Duodenal mucosa (tissue), 2 donors: ENCODE results near the gene HIPK3.
"Not testable (repeated sequence)": the region's sequence is repeated elsewhere in the genome, so short reads cannot be mapped to it uniquely, and the experiment has no call there.

ENCODE experiments used
- H3K27ac ChIP-seq: one replicate; pipeline ENCODE4 v1.7.0; 2013; ENCODE audit warnings: low read depth, low read length
- H3K27me3 ChIP-seq, 2 donors: one replicate each; pipeline ENCODE4 v1.7.0; 2013; ENCODE audit warnings: low read length in 2 of 2, control low read depth in 1 of 2; ENCODE audit not compliant: insufficient read depth in 2 of 2, control insufficient read depth in 1 of 2
- H3K36me3 ChIP-seq, 2 donors: one replicate each; pipeline ENCODE4 v1.7.0; 2013; ENCODE audit warnings: low read length in 2 of 2, control low read depth in 1 of 2; ENCODE audit not compliant: insufficient read depth in 2 of 2, control insufficient read depth in 1 of 2
- H3K4me1 ChIP-seq, 2 donors: one replicate each; pipeline ENCODE4 v1.7.0; 2013; ENCODE audit warnings: low read length in 2 of 2, control low read depth in 1 of 2; ENCODE audit not compliant: insufficient read depth in 2 of 2, control insufficient read depth in 1 of 2
- H3K4me3 ChIP-seq, 2 donors: one replicate each; pipeline ENCODE4 v1.7.0; 2013; ENCODE audit warnings: low read length in 2 of 2, low read depth in 1 of 2
- H3K9ac ChIP-seq, 2 donors: one replicate each; pipeline ENCODE4 v1.7.0; 2013; ENCODE audit warnings: low read length in 2 of 2, low read depth in 1 of 2
- H3K9me3 ChIP-seq, 2 donors: one replicate each; pipeline ENCODE4 v1.7.0; 2013; ENCODE audit warnings: low read length in 2 of 2, control low read depth in 1 of 2; ENCODE audit not compliant: control insufficient read depth in 1 of 2

HIPK3 gene

DNA sequence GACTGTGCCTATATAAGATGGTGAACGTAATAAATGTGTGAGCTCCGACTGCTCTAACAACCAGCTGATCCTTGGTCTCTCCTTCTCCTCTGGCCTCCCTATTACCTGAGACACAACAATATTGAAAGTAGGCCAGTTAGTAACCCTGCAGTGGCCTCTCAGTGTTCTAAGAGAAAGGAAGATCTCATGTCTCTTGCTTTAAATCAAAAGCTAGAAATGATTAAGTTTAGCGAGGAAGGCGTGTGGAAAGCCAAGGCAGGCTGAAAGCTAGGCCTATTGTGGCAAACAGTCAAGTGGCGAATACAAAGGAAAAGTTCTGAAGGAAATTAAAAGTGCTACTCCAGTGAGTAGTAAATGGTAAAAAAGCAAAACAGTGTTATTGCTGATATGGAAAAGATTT is 39.5 kb downstream of the HIPK3 start:
- Histone ChIP-seq H3K27me3 (no peaks in the 10 kb centered on the region), H3K27ac (no peak overlapping the region), H3K9me3 (no peaks in the 10 kb centered on the region), H3K4me1 (peaks cover 4 to 9% of the 10 kb centered on the region in 2 donors), H3K36me3 (peaks cover 3 to 4% of the 10 kb centered on the region in 2 donors), H3K9ac (no peak overlapping the region), H3K4me3 (no peak overlapping the region)

DNA sequence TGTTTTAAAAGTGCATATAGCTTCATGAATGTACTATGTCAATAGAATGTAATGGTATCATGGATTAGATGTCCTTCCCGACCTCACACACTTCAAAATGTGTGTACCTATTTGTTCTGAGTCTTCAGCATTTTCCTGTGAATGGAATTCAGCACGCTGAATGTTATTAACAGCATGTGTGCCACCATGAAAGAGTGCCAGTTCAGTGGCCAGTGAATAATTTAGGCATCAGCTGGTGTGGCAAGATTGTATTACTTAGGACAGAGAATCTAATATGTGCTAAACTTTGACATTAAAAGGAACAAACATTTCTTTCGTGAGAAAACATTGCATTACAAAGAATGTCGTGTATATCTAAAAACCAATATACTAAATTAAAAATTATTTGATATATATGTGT is 46.4 kb downstream of the HIPK3 start:
- H3K4me1 ChIP-seq = no peaks in the 10 kb centered on the region
- no peaks in the 10 kb centered on the region for H3K36me3 ChIP-seq
- H3K27me3 ChIP-seq = no peaks in the 10 kb centered on the region
- H3K9me3 ChIP-seq = no peaks in the 10 kb centered on the region
- H3K27ac ChIP-seq = no peak overlapping the region
- no peak overlapping the region for H3K9ac ChIP-seq
- no peak overlapping the region for H3K4me3 ChIP-seq

DNA sequence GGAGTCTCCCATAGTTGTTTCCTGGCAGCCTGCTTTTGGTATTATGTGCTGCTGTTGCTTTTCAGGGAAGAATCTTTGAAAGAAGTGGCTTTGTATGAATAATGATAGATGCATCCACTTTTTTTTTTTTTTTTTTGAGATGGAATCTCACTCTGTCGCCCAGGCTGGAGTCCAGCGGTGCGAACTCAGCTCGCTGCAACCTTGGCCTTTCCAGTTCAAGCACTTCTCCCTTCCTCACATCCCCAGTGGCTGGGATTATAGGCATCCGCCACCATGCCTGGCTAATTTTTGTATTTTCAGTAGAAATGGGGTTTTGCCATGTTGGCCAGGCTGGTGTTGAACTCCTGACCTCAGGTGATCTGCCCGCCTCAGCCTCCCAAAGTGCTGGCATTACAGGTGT is 49.6 kb downstream of the HIPK3 start:
- not testable (repeated sequence) for H3K4me1 ChIP-seq, H3K27ac ChIP-seq

GRCh38 chr11:33307984-33308383 is 50.8 kb downstream of the HIPK3 start:
- H3K4me1 ChIP-seq = peaks cover 0 to 1% of the 10 kb centered on the region in 2 donors

More for the DNA sequence above, 49.6 kb downstream of the HIPK3 start:
- H3K36me3 ChIP-seq, H3K4me3 ChIP-seq, H3K9me3 ChIP-seq, H3K27me3 ChIP-seq, H3K9ac ChIP-seq: not testable (repeated sequence)

GRCh38 chr11:33309118-33309517 is 51.9 kb downstream of the HIPK3 start:
- Histone ChIP-seq H3K9ac (no peak overlapping the region), H3K36me3 (no peaks in the 10 kb centered on the region), H3K27ac (no peak overlapping the region), H3K4me1 (peaks cover 0 to 4% of the 10 kb centered on the region in 2 donors), H3K27me3 (no peaks in the 10 kb centered on the region), H3K9me3 (no peaks in the 10 kb centered on the region), H3K4me3 (no peak overlapping the region)

More at GRCh38 chr11:33307984-33308383, 50.8 kb downstream of the HIPK3 start:
- H3K27me3 ChIP-seq = no peaks in the 10 kb centered on the region
- no peak overlapping the region for H3K9ac ChIP-seq
- H3K36me3 ChIP-seq = no peaks in the 10 kb centered on the region
- H3K9me3 ChIP-seq = no peaks in the 10 kb centered on the region
- H3K4me3 ChIP-seq = no peak overlapping the region
- no peak overlapping the region for H3K27ac ChIP-seq

DNA sequence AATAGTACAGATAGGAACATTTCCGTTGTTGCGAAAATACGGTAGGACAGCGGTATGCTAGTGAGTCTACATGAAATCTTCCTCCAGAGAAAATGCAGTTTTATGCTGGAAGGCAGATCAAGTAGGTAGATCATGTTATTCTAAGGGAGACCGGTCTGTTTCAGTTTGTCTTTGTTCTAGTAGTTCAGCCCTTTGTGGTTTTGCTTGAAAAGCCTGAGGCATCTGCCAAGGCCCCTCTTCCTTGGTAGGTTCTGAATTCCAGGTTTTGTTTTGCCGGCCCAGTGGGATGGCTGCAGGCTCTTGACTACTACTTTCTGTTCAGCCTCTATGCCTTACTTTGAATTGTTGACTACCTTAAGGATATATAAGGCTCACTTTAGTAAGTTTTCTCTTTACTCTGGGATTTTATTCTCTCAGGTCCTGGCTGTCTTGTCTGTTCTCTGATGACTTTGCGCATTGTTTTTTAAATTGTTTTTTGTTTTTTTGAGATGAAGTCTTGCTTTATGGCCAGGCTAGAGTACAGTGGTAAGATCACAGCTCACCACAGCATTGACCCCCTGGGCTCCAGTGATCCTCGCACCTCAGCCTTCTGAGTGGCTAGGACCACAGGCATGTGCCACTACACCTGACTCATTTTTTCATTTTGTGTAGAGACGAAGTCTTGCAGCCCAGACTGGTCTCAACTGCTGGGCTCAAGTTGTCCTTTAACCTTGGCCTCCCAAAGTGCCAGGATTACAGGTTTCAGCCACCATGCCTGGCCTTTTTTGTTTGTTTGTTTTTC is 53.7 kb downstream of the HIPK3 start:
- no peaks in the 10 kb centered on the region for H3K27me3 ChIP-seq
- no peak overlapping the region for H3K9ac ChIP-seq
- H3K9me3 ChIP-seq = no peaks in the 10 kb centered on the region
- peaks cover 0 to 4% of the 10 kb centered on the region in 2 donors for H3K4me1 ChIP-seq
- H3K27ac ChIP-seq = no peak overlapping the region
- no peaks in the 10 kb centered on the region for H3K36me3 ChIP-seq
- no peak overlapping the region for H3K4me3 ChIP-seq

DNA sequence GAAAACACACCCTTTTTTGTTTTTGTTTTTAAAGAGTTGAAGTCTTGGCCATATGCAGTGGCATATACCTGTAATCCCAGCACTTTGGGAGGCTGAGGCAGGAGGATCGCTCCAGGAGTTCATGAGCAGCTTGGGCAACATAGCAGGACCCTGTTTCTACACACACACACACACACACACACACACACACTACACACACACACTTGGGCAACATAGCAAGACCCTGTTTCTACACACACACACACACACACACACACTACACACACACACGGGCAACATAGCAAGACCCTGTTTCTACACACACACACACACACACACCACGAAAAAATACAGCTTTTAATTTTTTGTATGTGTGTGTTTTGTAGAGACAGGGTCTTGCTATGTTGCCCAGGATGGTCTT is 54.5 kb downstream of the HIPK3 start:
- H3K36me3 ChIP-seq = no peaks in the 10 kb centered on the region

GRCh38 chr11:33315822-33316221 is 58.6 kb downstream of the HIPK3 start:
- Histone ChIP-seq H3K27ac (no peak overlapping the region), H3K36me3 (no peaks in the 10 kb centered on the region), H3K4me3 (no peak overlapping the region), H3K4me1 (peaks cover 15 to 17% of the 10 kb centered on the region in 2 donors), H3K9me3 (no peaks in the 10 kb centered on the region), H3K27me3 (no peaks in the 10 kb centered on the region), H3K9ac (no peak overlapping the region)

More for the DNA sequence above, 54.5 kb downstream of the HIPK3 start:
- Histone ChIP-seq H3K4me3 (no peak overlapping the region), H3K9ac (no peak overlapping the region), H3K4me1 (peaks cover 0 to 4% of the 10 kb centered on the region in 2 donors), H3K27ac (no peak overlapping the region), H3K9me3 (no peaks in the 10 kb centered on the region), H3K27me3 (no peaks in the 10 kb centered on the region)

GRCh38 chr11:33317662-33318061 is 60.5 kb downstream of the HIPK3 start:
- peaks cover 24 to 27% of the 10 kb centered on the region in 2 donors for H3K4me1 ChIP-seq
- H3K27ac ChIP-seq = no peak overlapping the region
- no peak overlapping the region for H3K4me3 ChIP-seq

DNA sequence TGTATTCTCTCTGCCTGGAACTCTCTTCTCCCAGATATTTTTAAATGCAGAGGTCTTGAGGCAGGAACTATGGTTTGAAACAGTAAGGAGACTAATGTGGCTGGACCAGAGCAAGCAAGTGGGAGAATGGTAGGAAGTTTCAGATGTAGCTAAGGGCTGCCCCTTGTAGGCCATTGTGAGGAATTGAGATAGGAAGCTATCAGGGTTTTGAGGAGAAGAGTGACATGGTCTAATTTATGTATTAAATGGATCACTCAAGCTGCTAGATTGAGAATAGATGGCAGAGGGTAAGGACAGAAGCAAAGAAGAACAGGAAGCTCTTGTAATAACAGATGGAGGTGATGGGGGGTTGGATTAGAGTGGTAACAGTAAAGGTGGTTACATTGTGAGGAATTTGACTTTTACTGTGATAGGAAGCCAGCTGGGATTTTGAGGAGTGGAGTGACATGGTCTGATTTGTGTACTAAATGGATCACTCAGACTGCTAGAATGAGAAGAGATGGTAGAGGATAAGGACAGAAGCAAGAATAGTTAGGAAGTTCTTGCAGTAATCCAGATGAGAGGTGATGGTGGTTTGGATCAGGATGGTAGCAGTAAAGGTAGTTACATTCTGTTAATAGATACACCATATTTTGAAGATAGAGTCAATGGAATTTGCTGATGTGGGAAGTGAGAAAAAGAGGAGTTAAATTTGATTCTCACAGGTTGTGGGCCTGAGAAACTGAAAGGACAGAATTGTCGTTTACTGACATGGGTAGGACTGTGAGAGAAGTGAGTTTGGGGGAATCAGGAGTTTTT is 63.0 kb downstream of the HIPK3 start:
- Histone ChIP-seq H3K27me3 (no peaks in the 10 kb centered on the region), H3K4me3 (peak overlapping the region; percentile 25 to 45), H3K36me3 (no peaks in the 10 kb centered on the region), H3K9ac (no peak overlapping the region), H3K9me3 (no peaks in the 10 kb centered on the region), H3K27ac (no peak overlapping the region), H3K4me1 (peaks cover 29 to 39% of the 10 kb centered on the region in 2 donors)

More at GRCh38 chr11:33317662-33318061, 60.5 kb downstream of the HIPK3 start:
- no peaks in the 10 kb centered on the region for H3K9me3 ChIP-seq
- no peaks in the 10 kb centered on the region for H3K36me3 ChIP-seq
- H3K9ac ChIP-seq = no peak overlapping the region
- no peaks in the 10 kb centered on the region for H3K27me3 ChIP-seq
